HG03196 (cell line): ENCODE data around the gene ADISSP.

Experiments
- ATAC-seq: cut with Tn5 transposase; IDR thresholded peaks from one replicate; pipeline ENCODE4 v1.9.1; 2021; ENCODE audit not compliant: unreplicated experiment

ADISSP gene

DNA sequence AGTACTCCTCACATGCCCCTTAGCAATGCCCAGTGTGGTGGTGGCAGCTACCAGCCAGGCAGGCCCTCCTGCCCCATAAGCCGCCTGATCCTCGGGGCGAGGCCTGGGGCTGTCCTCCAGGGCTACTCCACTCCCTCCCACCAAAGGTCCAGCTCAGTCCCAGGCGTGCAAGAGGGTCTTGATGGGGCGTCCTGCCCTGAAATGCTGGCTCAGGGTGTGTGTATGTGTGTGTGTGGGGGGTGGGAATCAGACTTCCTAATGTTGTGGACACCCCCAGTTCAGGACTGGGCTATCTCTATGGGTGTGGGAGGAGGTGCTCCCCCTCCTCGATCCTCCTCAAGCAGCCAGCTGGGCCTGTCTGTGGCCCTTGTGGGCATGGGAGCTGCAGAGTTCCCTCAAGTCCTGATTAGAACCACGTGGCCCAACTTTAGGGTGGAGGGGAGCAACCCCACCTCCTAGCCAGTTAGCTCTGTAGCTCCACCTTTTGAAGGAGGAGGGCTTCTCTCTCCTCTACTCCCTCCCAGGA is 27.6 kb downstream of the ADISSP start:
- no peak for ATAC-seq

DNA sequence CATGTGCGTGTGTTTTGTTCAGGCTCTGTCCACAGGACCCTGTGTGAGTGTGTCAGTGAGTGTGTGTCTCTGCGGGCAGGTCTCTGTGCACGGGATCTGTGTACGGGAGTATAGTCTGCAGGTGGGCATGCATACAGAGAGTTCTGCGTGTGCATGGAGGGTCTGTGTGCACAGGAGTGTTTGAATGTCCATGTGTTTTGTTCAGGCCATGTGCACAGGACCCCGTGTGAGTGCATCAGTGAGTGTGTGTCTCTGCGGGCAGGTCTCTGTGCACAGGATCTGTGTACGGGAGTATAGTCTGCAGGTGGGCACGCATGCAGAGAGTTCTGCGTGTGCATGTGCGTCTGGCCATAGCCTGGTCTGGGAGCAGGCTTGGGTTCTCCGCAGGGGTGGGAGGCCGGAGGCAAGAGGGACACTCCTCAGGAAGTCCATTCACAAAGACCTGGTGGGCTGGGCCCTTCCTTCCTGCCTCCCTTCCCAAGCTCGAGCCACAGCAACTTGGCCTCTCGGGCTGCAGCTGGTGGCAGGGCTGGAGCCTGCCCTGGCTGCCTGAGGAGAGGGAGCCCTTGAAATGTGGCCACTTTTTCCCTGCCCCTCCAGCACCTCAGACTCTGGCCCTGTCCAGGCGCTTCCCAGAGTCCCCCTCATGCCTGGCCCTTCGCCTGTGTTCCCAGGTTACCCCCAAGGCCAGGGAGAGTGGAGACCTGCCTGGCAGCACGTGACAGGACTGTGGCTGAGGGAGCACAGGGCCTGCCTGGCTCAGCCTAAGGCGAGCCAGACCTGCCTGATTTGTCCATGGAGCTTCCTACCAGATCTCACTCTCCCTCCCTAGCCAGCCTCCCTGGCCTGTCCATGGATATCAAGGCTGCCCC is 28.3 kb downstream of the ADISSP start:
- no peak for ATAC-seq

DNA sequence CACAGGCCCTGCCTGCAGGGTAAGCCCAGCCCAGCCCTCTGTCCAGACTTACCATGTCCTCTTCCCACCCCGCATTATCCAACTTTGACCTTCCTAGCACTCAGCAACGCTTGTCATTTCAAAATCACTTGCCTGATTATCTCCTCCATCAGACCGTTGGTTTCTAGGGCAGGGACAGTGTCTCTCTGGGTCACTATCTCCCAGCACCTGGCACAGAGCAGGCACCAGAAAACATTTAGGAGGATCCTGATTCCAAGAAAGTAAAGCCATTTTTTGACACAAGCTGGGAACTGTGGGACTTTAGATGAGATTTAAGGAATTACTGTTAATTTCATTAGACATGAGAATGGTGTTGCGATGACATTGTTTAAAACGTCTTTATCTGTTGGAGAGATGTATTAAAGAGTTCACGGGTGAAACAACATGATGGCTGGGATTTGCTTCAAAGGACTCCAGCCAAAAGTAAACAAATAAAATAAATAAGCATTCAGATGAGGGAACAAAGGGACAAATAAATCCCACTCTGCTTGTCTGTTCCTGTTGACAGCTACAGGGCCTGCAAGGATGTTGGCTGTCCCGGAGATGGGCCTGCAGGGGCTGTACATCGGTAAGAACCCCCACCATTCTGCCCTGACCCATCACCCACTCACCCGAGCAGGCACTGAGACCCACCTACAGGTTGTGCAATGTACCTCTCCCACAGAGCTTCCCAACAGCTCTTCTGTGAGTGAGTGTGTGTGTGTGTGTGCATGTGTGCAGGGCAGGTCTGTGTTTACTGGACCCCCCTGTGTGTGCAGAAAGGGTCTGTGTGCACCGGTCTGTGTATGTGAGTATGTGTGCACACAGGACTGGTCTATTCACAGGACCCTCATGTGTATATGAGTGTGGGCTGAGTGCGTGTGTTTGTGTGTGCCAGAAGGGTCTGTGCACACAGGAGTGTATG is 29.2 kb downstream of the ADISSP start:
- no peak for ATAC-seq

GRCh38 chr20:3735768-3736167 is 31.8 kb downstream of the ADISSP start:
- ATAC-seq: no peak

- no peak for ATAC-seq
Measured at GRCh38 chr20:3734111-3734843, 33.3 kb downstream of the ADISSP start.

DNA sequence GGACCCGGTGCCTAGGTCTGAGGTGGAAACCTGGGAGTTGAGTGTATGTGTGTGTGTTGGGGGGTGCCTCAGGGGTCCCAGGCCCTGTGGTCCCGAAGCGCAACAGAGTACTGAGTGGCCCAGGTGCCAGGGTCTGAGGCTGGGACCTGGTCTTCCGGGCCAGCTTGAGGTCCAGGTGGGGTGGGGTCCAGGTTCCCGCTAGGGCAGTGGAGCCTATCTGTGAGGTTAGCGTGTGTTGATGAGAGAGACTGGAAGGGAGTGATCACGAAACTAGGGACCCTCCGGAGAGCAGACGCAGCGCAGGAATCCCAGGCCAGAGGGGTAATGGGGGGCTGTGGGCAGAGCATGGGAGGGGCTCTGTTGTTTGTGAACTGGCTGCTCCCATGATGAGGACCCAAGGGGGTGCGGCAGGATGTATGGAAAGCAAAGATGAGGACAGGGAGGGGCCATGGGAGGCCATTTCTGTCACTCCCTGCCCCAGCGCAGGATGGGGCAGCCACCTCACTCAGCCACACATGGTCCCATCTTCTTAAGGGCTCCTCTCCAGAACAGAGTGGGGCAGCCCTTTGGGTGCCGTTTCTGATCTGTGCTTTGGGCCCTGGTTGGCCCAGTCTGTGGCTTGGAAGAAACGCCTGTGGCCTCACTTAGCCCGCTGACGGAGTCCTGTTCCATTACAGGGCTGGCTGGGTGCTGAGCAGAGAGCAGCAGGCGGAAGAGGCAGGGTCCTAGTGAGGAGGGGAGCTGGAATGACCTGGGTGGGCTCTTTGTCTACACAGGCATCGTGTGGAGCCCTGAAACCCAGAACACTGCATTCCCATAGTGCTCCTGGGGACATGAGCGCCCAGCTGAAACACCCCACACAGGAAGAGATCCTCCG is 34.2 kb downstream of the ADISSP start:
- no peak for ATAC-seq

- no peak for ATAC-seq
Measured at GRCh38 chr20:3732327-3733118, 35.0 kb downstream of the ADISSP start, which contains the start of gene HSPA12B. Gene HSPA12B, plus strand, starts transcription at chr20:3732685. Its CDS starts 5,990 bp downstream, at chr20:3738675.

- no peak for ATAC-seq
Measured at GRCh38 chr20:3731944-3732326, 35.6 kb downstream of the ADISSP start.

- ATAC-seq: no peak
Measured at GRCh38 chr20:3730803-3731672, 36.5 kb downstream of the ADISSP start.

GRCh38 chr20:3729811-3730540 is 37.6 kb downstream of the ADISSP start:
- no peak for ATAC-seq

DNA sequence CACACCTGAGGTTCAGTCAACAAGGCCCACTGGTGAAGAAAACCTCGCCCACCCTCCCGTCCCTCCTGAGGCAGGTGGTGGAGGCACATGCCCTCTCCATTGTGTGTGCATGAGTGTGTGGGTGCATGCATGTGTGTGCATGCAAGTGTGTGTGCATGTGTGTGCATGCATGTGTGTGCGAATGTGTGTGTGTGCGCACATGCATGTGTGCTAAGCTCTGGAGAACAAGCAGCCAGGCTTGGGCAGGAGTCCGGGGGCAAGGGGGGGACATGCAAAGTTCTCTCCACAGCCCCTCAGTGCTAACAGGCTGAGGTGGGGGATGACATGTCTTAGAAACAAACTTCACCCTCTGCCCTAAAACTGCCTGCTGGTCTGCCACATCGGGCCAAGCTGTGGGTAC is 38.2 kb downstream of the ADISSP start:
- no peak for ATAC-seq

- no peak for ATAC-seq
Measured at GRCh38 chr20:3728876-3729275, 38.7 kb downstream of the ADISSP start.

DNA sequence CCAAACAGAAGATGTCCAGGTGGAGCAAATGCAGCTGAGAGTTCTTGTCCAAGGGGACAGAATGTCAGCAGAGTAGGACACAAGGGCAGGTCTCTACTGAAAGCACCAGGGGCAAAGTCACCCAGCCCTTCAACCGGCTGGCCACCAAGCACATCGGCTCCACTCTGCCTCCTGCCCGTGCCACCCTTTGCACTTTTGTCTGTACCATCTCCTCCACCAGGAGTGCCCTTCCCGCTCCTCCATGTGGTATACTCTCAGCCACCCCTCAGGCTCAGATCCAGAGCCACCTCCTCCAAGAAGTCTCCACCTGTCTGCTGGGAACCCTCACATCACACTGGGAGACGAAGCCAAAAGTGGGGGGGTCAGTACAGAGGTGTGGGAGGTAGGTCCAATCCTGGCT is 39.2 kb downstream of the ADISSP start:
- ATAC-seq: no peak

GRCh38 chr20:3727401-3728021 is 40.0 kb downstream of the ADISSP start:
- no peak for ATAC-seq

DNA sequence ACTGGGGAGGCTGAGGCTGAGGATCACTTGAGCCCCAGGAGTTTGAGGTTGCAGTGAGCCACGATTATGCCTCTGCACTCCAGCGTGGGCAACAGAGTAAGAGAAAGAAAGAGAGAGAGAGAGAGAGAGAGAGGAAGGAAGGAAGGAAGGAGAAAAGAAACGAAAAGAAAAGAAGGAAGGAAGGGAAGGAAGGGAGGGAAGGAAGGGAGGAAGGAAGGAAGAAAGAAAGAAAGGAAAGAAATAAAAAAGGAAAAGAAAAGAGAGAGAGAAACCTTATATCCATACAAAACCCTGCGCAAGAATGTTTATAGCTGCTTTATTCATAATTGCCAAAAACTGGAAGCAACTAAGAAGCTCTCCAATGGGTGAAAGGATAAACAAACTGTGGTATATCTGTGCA is 43.2 kb downstream of the ADISSP start:
- no peak for ATAC-seq

DNA sequence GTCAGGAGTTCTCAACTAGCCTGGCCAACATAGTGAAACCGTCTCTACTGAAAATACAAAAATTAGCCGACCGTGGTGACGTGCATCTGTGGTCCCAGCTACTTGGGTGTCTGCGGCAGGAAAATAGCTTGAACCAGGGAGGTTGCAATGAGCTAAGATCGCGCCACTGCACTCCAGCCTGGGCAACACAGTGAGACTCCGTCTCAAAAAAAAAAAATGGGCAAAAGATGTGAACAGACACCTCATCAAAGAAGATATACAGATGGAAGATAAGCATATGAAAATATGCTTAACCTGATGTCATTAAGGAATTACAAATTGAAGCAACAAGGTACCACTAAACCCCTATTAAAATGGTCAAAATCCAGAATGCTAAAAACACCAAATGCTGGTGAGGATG is 44.3 kb downstream of the ADISSP start:
- no peak for ATAC-seq

DNA sequence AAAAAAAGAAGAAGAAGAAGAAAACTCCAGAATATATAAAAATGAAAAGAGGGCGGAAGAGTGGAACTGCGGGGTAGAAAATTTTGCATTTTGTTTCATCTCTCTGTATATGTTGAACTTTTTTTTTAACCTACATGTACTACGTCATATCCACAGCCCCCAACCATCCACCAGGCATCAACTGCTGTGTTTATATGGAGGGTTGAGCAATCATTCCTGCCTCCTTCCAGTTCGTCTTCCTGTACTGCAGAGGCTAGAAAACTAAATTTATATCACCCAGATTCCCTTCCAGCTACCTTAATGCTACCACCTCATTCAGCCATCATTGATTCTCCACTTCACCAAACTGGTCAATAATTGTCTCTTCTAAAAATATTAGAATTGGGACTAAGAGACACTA is 45.6 kb downstream of the ADISSP start:
- ATAC-seq: no peak
